Measurements from ENCODE around the gene PARP8. TPM values are rescaled to one million over a fixed set of nuclear protein-coding genes. Genes with fewer than 3 reads are reported as not detected.

PARP8 gene
- total and polyA plus RNA-seq, 9 donors, result 4.4 to 21.4 (median 18.4) TPM

DNA sequence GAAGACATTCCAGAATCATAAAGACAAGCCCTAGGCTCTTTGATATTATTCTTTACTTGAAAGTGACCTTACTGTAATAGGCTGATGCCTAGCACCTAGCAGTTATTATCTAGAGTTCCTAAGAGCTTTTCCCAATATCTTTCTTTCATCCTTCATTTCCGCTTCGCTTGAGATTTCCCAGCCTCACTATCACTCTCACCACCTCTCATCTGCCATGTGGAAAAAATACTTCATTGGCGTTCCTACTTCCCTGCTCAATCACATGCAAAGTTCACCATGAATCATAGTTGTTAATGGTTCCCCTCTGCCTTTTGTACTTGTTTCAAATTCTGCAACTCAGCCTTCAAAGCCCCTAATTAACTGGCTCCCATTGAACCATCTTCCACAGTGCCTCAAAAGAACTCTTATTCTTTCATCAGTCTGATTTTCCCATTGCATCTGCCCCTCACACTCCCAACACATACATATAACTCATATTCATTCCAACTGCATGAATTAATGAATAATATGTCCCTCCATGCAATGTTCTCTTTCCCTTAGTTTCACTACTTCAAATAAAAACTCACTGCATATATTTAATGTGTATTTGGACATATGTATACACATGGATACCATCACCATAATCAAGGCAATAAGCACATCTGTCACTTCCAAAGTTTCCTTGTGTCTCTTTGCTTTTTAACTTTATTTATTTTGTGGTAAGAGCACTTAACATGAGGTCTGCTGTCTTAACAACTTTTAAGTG is 221.6 kb downstream of the PARP8 start:
- Histone ChIP-seq H3K27ac (no peak overlapping the region), H3K4me1 (ENCODE audit: insufficient read depth) (no peaks in the 10 kb centered on the region), H3K27me3 (no peaks in the 10 kb centered on the region), H3K4me3 (no peak overlapping the region), H3K36me3 (no peaks in the 10 kb centered on the region), H3K9me3 (no peaks in the 10 kb centered on the region)
- intact Hi-C loops (cut with DNase I), result no loop called here
- no peak for DNase-seq
- no peak for TF ChIP-seq EP300 (IDR thresholded peaks at IDR 0.05)
- TF ChIP-seq POLR2A (IDR thresholded peaks at IDR 0.05), result no peak
- TF ChIP-seq, protein P1, sequence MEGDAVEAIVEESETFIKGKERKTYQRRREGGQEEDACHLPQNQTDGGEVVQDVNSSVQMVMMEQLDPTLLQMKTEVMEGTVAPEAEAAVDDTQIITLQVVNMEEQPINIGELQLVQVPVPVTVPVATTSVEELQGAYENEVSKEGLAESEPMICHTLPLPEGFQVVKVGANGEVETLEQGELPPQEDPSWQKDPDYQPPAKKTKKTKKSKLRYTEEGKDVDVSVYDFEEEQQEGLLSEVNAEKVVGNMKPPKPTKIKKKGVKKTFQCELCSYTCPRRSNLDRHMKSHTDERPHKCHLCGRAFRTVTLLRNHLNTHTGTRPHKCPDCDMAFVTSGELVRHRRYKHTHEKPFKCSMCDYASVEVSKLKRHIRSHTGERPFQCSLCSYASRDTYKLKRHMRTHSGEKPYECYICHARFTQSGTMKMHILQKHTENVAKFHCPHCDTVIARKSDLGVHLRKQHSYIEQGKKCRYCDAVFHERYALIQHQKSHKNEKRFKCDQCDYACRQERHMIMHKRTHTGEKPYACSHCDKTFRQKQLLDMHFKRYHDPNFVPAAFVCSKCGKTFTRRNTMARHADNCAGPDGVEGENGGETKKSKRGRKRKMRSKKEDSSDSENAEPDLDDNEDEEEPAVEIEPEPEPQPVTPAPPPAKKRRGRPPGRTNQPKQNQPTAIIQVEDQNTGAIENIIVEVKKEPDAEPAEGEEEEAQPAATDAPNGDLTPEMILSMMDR (IDR thresholded peaks at IDR 0.05), result no peak
- WGBS, 3 donors, result 73 to 84% (median 74%) methylated on average over 3 of the region's 3 CpGs

DNA sequence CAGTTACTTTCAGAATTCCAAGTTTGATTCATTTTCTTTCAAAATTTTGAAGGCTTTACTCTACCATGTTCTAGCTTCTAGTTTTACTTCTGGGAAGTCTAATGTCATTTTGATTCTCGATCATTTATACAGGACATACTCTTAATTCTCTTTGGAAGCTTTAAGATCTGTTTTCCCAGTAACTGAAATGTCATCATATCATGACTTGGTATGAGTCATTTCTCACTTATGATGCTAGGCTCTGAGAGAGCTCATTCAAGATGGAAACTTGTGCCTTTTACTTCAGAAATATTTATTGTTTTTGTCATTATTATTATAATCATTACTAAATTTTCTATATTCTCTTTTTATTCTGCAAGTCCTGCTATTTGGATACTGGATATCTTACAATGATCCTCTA is 222.3 kb downstream of the PARP8 start:
- no peaks in the 10 kb centered on the region for H3K4me1 ChIP-seq (ENCODE audit: insufficient read depth)
- no peak for DNase-seq
- 77 to 92% (median 82%) methylated on average over 1 of the region's 1 CpG for WGBS, 3 donors
- H3K4me3 ChIP-seq, result no peak overlapping the region
- no peaks in the 10 kb centered on the region for H3K27me3 ChIP-seq
- TF ChIP-seq EP300 (IDR thresholded peaks at IDR 0.05) (no peak), POLR2A (IDR thresholded peaks at IDR 0.05) (no peak)
- TF ChIP-seq, protein P1 (IDR thresholded peaks at IDR 0.05), result no peak
- H3K9me3 ChIP-seq, result no peaks in the 10 kb centered on the region
- no peak overlapping the region for H3K27ac ChIP-seq
- intact Hi-C loops (cut with DNase I), result no loop called here
- H3K36me3 ChIP-seq, result no peaks in the 10 kb centered on the region

DNA sequence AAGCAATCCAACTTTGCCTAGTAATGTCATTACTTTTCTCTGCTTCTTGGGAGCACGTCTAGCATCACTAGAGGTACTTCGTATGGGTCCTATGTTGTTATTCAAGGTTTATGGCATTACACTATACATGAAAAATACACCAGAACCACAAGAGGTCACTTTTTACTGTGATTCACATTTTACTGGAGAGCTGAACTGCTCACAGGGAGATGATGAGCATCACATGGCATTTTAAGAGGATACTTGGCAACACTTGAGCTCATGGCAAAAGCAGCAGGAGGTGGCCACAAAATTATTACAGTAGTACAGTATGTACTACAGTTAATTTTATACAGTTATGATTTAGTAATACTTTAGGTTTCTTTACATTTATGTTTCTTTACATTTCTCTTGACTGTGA is 223.4 kb downstream of the PARP8 start:
- Histone ChIP-seq H3K4me3 (no peak overlapping the region), H3K9me3 (no peaks in the 10 kb centered on the region), H3K36me3 (no peaks in the 10 kb centered on the region), H3K27ac (no peak overlapping the region), H3K4me1 (ENCODE audit: insufficient read depth) (no peaks in the 10 kb centered on the region), H3K27me3 (no peaks in the 10 kb centered on the region)
- intact Hi-C loops (cut with DNase I), result no loop called here
- WGBS, 3 donors, result 49 to 58% (median 53%) methylated on average over 2 of the region's 2 CpGs
- DNase-seq, result no peak
- no peak for TF ChIP-seq EP300 (IDR thresholded peaks at IDR 0.05)
- TF ChIP-seq POLR2A (IDR thresholded peaks at IDR 0.05), result no peak
- TF ChIP-seq, protein P1 (IDR thresholded peaks at IDR 0.05), result no peak

Other genes starting within 250 kb of the PARP8 start
- gene EMB, start 225.3 kb upstream of the PARP8 start, total RNA-seq, result 10 to 100 TPM in 2 of 7 donors, 1 to 10 TPM in 5; 2.7 to 13.7 (median 4.2) TPM
- 1 to 10 TPM; 1.4 to 7.6 TPM for gene EMB, start 225.3 kb upstream of the PARP8 start, polyA plus RNA-seq

Measured in ovary (tissue), 9 donors.